GM12865 (cell line): Measurements from ENCODE around the gene CEP128.

Experiments
- DNase-seq: peaks from one replicate; pipeline ENCODE4 v3.0.0; 2010; ENCODE audit warnings: low read depth
- H3K4me3 ChIP-seq: 2 replicates; pipeline ENCODE4 v1.5.1; 2011; ENCODE audit warnings: mild to moderate bottlenecking, low read depth, low read length, control low read depth
- TF ChIP-seq, protein P1 (sequence below): IDR thresholded peaks from 2 replicates; pipeline ENCODE4 v1.5.1; 2011; ENCODE audit warnings: low read length, control low read depth, low read depth, inconsistent platforms; ENCODE audit not compliant: insufficient read depth; ENCODE audit errors: missing control alignments

The CEP128 gene

DNA sequence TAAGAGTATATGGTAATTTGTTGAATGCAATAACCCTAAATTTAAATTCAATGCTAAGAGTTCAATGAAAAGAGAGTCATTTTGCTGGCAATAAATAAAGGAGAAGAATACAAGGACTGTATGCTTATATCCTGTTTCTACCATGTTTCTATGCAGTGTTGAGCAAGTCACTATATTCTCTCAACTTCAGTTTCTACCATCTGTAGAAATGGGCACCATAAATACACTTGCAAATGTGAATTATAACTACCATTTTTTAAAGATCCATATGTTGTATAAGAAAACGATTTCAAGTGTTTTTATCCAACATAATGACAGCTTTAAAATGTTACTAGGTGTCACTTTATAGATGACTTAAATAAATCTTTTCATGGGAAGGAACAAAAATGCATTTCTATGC lies 170.3 kb downstream of the CEP128 start:
- no peak overlapping the region for H3K4me3 ChIP-seq
- TF ChIP-seq, protein P1, sequence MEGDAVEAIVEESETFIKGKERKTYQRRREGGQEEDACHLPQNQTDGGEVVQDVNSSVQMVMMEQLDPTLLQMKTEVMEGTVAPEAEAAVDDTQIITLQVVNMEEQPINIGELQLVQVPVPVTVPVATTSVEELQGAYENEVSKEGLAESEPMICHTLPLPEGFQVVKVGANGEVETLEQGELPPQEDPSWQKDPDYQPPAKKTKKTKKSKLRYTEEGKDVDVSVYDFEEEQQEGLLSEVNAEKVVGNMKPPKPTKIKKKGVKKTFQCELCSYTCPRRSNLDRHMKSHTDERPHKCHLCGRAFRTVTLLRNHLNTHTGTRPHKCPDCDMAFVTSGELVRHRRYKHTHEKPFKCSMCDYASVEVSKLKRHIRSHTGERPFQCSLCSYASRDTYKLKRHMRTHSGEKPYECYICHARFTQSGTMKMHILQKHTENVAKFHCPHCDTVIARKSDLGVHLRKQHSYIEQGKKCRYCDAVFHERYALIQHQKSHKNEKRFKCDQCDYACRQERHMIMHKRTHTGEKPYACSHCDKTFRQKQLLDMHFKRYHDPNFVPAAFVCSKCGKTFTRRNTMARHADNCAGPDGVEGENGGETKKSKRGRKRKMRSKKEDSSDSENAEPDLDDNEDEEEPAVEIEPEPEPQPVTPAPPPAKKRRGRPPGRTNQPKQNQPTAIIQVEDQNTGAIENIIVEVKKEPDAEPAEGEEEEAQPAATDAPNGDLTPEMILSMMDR, result no peak
- no peak for DNase-seq

DNA sequence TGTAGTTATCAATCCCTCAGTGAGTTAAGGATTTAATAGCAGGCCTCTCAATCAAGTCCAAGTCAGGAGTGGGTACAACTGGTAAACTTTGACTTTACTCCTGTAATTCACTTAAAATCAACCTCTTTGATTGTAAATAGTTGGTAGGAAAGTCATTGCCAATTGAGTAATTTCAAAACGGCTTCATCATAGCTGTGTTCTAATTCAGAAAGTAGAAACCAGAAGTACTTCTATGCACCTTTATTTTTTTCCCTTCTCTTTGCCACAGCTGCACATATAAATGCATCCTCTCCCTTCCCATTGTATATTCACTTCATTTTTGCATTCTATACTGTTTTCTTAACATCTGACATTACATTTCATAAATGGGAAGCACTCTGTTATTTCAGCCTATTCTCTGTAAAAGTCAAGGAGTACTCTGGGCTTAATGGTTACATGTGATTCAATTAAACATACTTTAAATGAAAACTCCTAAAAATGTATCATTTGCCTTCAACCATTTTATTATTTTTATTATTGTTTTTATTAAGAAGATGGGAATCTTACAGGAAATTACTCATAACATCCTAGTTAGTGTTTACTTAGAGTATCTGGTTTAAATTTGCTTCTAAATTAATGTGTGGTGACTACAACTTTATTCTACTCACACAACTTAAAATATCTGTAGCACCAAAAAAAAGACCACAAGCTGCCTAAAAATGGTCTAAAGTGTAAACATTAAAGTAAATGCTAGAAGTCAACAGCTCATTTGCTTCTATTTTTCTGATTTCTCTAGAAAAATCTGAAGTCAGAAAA lies 171.2 kb downstream of the CEP128 start:
- no peak overlapping the region for H3K4me3 ChIP-seq
- no peak for DNase-seq
- TF ChIP-seq, protein P1, result no peak

DNA sequence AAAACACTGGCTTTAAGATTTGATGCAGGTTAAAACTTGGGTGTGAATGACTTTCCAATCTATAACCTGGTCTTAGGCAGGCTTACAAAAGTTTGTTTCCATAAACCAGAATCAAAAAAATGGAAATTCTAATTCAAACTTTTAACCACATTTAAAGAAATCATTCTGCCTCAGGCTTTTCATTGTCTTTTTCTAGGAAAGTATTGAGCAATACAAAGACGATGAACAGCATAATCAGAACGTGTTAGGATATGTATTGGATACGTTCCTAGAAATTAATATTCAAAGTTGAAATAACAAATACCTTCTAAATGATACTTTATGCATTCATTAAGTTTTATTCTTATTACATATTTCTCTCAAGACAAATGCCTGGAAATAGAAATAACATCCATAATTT lies 172.9 kb downstream of the CEP128 start:
- no peak overlapping the region for H3K4me3 ChIP-seq
- TF ChIP-seq, protein P1, result no peak
- no peak for DNase-seq

DNA sequence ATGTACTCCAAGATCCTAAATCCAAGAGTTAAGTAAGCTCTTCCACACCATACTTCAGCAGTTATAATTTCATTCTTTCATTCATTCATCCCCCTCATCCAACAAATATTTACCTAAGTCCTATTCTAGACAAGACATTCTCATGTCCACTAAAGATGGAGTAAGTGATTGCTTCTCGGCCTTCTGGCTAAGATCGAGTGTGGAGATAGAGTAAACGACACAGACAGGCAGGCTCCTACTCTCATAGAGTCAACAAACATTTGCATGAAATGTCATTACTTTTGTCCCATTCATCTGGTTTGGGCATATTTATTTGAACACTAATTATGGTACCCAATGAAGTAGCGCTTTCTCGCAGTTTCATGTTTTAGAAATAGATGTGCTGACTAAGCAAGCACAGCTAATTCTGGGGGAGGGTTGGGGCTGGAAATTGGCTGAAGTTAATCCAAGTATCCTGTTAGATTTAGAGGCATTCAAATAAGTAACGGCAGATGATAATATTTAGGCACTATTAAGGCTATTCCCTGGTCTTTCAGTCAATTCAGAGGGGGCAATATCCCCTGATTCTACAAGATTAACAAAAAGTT lies 176.5 kb downstream of the CEP128 start:
- no peak overlapping the region for H3K4me3 ChIP-seq
- TF ChIP-seq, protein P1, result no peak
- no peak for DNase-seq

DNA sequence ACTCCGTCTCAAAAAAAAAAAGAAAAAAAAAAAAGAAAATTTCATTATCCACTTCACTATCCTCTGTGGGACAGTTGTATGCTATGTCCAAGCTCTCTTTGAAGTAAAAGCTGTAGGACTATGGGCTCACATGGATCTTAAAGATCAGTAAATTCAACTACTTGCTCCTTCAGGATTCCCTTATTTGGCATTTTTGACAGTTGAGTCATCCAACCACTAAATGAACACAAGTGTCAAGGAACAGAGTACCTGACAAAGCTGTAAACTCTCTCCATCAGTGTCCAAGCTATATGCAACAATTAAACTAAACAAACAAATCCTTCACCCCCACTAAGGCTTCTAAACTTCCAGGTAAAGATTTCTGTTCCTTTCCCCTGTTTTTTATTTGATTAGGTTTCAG lies 177.0 kb downstream of the CEP128 start:
- TF ChIP-seq, protein P1, result no peak
- no peak overlapping the region for H3K4me3 ChIP-seq
- no peak for DNase-seq

DNA sequence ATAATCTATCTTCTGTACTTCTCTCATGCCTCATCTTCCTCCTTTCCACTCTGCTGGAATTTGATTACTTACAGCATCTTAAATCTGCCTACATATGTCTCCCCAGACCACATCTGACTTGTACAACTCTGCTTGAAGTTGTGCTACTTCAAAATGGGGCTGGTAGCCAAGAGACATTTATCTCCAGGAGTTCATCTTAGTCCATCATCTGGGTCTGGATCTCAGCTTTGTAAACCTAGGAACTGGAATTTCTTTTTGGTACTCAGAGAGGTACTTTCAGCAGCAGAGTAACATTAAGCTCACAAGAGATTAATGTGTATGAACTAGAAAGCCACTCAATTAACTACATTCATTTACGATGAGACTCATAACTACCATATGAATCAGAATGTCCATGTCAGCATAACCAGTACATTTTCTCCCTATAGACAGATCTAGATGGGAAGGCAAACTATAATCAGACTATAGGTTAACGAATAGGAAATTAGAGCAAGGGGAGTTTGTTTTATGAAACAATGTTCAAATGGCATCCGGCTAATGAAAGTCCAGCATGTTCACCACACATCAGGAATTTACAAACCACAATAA lies 178.8 kb downstream of the CEP128 start:
- TF ChIP-seq, protein P1, result no peak
- DNase-seq, result no peak
- no peak overlapping the region for H3K4me3 ChIP-seq
